HepG2 (cell line): ENCODE data around the gene DDX59. TPM values are rescaled to one million over a fixed set of nuclear protein-coding genes. Genes with fewer than 3 reads are reported as not detected.
A peak's percentile ranks its signal among the peaks of the same experiment; 100 is the strongest.

Source experiments
- ARNT ChIP-seq: fragments of 450-650 bp; IDR thresholded peaks from 2 replicates; pipeline ENCODE4 v1.6.1; 2017
- BCL6 ChIP-seq: IDR thresholded peaks from 2 replicates; pipeline ENCODE4 v1.6.1; 2016; ENCODE audit warnings: missing genetic modification reagents, missing compliant biosample characterization
- DMAP1 ChIP-seq: IDR thresholded peaks from 2 replicates; pipeline ENCODE4 v1.6.1; 2016
- ESRRA ChIP-seq: sonication (generic); formaldehyde crosslinking; IDR thresholded peaks from 2 replicates; pipeline ENCODE4 v1.5.1; 2020; ENCODE audit warnings: mild to moderate bottlenecking, low read depth, missing genetic modification reagents
- GMEB2 ChIP-seq: IDR thresholded peaks from 2 replicates; pipeline ENCODE4 v1.6.1; 2016; ENCODE audit warnings: missing biosample characterization, missing genetic modification reagents, low read depth
- IRF1 ChIP-seq: sonication (generic); formaldehyde crosslinking; IDR thresholded peaks from 2 replicates; pipeline ENCODE4 v1.4.0; 2020; ENCODE audit warnings: low read depth, mild to moderate bottlenecking, missing genetic modification reagents
- ISX ChIP-seq: sonication (generic); formaldehyde crosslinking; conservative IDR thresholded peaks from 2 replicates; pipeline ENCODE4 v1.5.0; 2020; ENCODE audit warnings: missing genetic modification reagents
- KAT2B ChIP-seq: fragments of 150-350 bp; IDR thresholded peaks from 2 replicates; pipeline ENCODE4 v1.6.1; 2014; ENCODE audit warnings: low read depth, low read length, borderline replicate concordance
- MIER3 ChIP-seq: IDR thresholded peaks from 2 replicates; pipeline ENCODE4 v1.6.1; 2016; ENCODE audit warnings: missing compliant biosample characterization, borderline replicate concordance
- NCOR1 ChIP-seq: fragments of 200-600 bp; sonication (generic); IDR thresholded peaks from 2 replicates; pipeline ENCODE4 v1.7.0; 2017; ENCODE audit warnings: antibody characterized with exemption, low read length, borderline replicate concordance
- PLSCR1 ChIP-seq: sonication (generic); formaldehyde crosslinking; IDR thresholded peaks from 2 replicates; pipeline ENCODE4 v1.5.0; 2020; ENCODE audit warnings: missing genetic modification reagents, mild to moderate bottlenecking, borderline replicate concordance
- PREB ChIP-seq: sonication (generic); formaldehyde crosslinking; IDR thresholded peaks from 2 replicates; pipeline ENCODE4 v1.4.0; 2020; ENCODE audit warnings: missing genetic modification reagents
- RFX5 ChIP-seq: IDR thresholded peaks from 2 replicates; pipeline ENCODE4 v1.6.1; 2011; ENCODE audit warnings: low read depth, low read length, improper control_type of control experiment
- RFXAP ChIP-seq: sonication (generic); formaldehyde crosslinking; IDR thresholded peaks from 2 replicates; pipeline ENCODE4 v1.4.0; 2020; ENCODE audit warnings: missing genetic modification reagents, borderline replicate concordance
- U2AF1 ChIP-seq: fragments of 200-400 bp; formaldehyde crosslinking; optimal IDR thresholded peaks from 2 replicates; pipeline ENCODE3; 2017; ENCODE audit warnings: mild to moderate bottlenecking, low read depth, low read length
- ZBTB2 ChIP-seq: sonication (generic); formaldehyde crosslinking; IDR thresholded peaks from 2 replicates; pipeline ENCODE4 v1.8.0; 2022; ENCODE audit warnings: low read depth, missing genetic modification reagents
- ZFP1 ChIP-seq: IDR thresholded peaks from 2 replicates; pipeline ENCODE4 v1.6.1; 2016
- ZNF143 ChIP-seq: sonication (generic); formaldehyde crosslinking; IDR thresholded peaks from 2 replicates; pipeline ENCODE4 v1.4.0; 2020; ENCODE audit warnings: missing genetic modification reagents
- ZNF296 ChIP-seq: sonication (generic); formaldehyde crosslinking; conservative IDR thresholded peaks from 2 replicates; pipeline ENCODE4 v1.5.0; 2020; ENCODE audit warnings: mild to moderate bottlenecking, missing genetic modification reagents
- ZNF367 ChIP-seq: sonication (generic); formaldehyde crosslinking; IDR thresholded peaks from 2 replicates; pipeline ENCODE4 v1.4.0; 2020; ENCODE audit warnings: missing genetic modification reagents, borderline replicate concordance
- ZNF446 ChIP-seq: sonication (generic); formaldehyde crosslinking; IDR thresholded peaks from 2 replicates; pipeline ENCODE4 v1.5.0; 2020; ENCODE audit warnings: mild to moderate bottlenecking, missing genetic modification reagents
- ZNF784 ChIP-seq: sonication (generic); formaldehyde crosslinking; IDR thresholded peaks from 2 replicates; pipeline ENCODE4 v1.5.1; 2020; ENCODE audit warnings: missing genetic modification reagents, mild to moderate bottlenecking, borderline replicate concordance
- ZNF788 ChIP-seq: sonication (generic); formaldehyde crosslinking; IDR thresholded peaks from 2 replicates; pipeline ENCODE4 v1.5.0; 2020; ENCODE audit warnings: mild to moderate bottlenecking, missing genetic modification reagents, borderline replicate concordance
- polyA plus RNA-seq, 8 experiments: library from polyadenylated mRNA; depleted of rRNA in 3 of 8; stranded (reverse) in 7 of 8; unstranded in 1 of 8; fragments of >200 nt; fragmentation: Illumina TruSeq in 4 of 8; extraction: Trizol in 4 of 8; gene quantifications; 2 replicates each; pipeline versions ENCODE4 v1.2.1 to v1.2.3, GENCODE V29; 2011 to 2016; ENCODE audit warnings: low read depth in 4 of 8, missing spikeins in 1 of 8, mixed read lengths in 1 of 8; ENCODE audit not compliant: insufficient read depth in 1 of 8
- total RNA-seq, 5 experiments: library from RNA; depleted of rRNA; stranded (reverse); fragments of >200 nt; fragmentation: Illumina TruSeq; extraction: Trizol; gene quantifications; 2 replicates each; pipeline ENCODE4 v1.2.3, GENCODE V29; 2016; ENCODE audit warnings: low read depth in 1 of 5

The DDX59 gene
- total and polyA plus RNA-seq, 2 of the 13 experiments (the other 11 are each of a cell fraction or from before 2014, with no cell fraction given), result 12.1 to 14.8 TPM

- no peak for TF ChIP-seq GMEB2 (CRISPR knock-in tag)
- peak; percentile 57 for TF ChIP-seq DMAP1 (CRISPR knock-in tag)
- no peak for TF ChIP-seq ARNT
- peak; percentile 96 for TF ChIP-seq ZBTB2
- peak; percentile 16; the same call in 1 of the 2 replicates for TF ChIP-seq NCOR1
- TF ChIP-seq RFX5, result no peak
- TF ChIP-seq ZFP1 (CRISPR knock-in tag), result no peak
- no peak; the same call in 1 of the 2 replicates for TF ChIP-seq ZNF367 (CRISPR knock-in tag)
- TF ChIP-seq PREB, result no peak
- no peak for TF ChIP-seq ZNF446 (CRISPR knock-in tag)
- TF ChIP-seq ZNF296 (CRISPR knock-in tag), result no peak
- no peak; the same call in 1 of the 2 replicates for TF ChIP-seq MIER3 (CRISPR knock-in tag)
- 0 out of 2 replicates have a peak, but pooled peaks have one; percentile 24 for TF ChIP-seq ZNF143 (CRISPR knock-in tag)
- peak; percentile 85; the same call in 1 of the 2 replicates for TF ChIP-seq ZNF784 (CRISPR knock-in tag)
- peak; percentile 90 for TF ChIP-seq U2AF1
- peak; percentile 39; the same call in 1 of the 2 replicates for TF ChIP-seq BCL6 (CRISPR knock-in tag)
- no peak for TF ChIP-seq IRF1 (CRISPR knock-in tag)
- TF ChIP-seq ISX (CRISPR knock-in tag), result 0 out of 2 replicates have a peak, but pooled peaks have one; percentile 35
- peak; percentile 42; the same call in 1 of the 2 replicates for TF ChIP-seq RFXAP (CRISPR knock-in tag)
- TF ChIP-seq KAT2B, result no peak
- TF ChIP-seq ESRRA (CRISPR knock-in tag), result 0 out of 2 replicates have a peak, but pooled peaks have one; percentile 31
- TF ChIP-seq ZNF788 (CRISPR knock-in tag), result peak; percentile 63; the same call in 1 of the 2 replicates
- TF ChIP-seq PLSCR1 (CRISPR knock-in tag), result no peak
Observed at GRCh38 chr1:200669314-200670241, at the start of gene DDX59 (continued).
